Stimulated activated CD8-positive, alpha-beta memory T cell treated with anti-CD3 and anti-CD28 coated beads, Interleukin-2, amount 100 ng/mL, for 48 hours (primary cell): ENCODE measurements around the gene ADSS1.

Source experiments
- DNase-seq, 2 donors: peaks; one replicate each; pipeline ENCODE4 v3.0.0-alpha.2; 2020; ENCODE audit warnings: low read depth in 2 of 2

Gene ADSS1

GRCh38 chr14:104687601-104688504 is 36.2 kb upstream of the ADSS1 start:
- no peak for DNase-seq

- DNase-seq = no peak
Observed at GRCh38 chr14:104688505-104689108, 35.4 kb upstream of the ADSS1 start.

DNA sequence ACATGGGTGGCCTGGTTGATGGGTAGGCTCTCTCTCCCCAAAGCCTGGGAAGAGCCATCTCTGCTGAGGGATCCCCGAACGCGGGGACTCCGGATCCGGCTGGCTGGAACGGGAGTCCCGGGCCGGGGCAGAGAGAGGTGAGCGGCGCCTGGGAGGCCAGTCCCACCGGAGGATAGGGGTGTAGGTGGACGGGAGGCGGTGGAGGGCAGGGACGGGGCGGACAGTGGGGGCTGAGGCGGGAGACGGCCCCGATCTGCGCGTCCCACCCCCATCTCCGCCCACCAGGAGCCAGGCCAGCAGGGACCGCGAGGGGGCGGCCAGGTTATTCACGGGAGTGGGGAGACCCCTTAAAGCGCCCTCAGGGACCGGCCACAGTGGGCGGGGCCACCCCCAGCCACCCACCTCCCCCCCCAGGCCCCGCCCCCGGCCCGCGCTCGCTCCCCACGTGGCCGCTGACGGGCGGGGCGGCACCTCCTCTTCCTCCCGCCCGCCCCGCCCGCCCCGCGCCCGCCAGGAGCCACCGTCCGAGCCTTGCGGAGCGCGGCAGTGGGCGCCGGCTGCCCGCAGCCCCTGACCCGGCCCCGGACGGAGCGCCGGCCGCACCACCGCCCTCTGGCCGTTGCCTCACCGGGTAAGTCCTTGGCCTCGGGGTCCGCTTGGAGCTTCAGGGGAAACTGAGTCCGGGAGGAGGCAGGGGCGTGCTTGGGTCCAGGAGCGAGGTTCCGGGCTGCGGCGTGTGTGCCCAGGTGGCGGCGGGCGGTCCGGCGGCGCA is 34.7 kb upstream of the ADSS1 start, which contains the start of gene INF2:
Gene INF2, plus strand, starts transcription at position 510 of the 772 bp plus-strand sequence. CDS start 11,748 bp downstream, outside the sequence.
- DNase-seq = no peak

DNA sequence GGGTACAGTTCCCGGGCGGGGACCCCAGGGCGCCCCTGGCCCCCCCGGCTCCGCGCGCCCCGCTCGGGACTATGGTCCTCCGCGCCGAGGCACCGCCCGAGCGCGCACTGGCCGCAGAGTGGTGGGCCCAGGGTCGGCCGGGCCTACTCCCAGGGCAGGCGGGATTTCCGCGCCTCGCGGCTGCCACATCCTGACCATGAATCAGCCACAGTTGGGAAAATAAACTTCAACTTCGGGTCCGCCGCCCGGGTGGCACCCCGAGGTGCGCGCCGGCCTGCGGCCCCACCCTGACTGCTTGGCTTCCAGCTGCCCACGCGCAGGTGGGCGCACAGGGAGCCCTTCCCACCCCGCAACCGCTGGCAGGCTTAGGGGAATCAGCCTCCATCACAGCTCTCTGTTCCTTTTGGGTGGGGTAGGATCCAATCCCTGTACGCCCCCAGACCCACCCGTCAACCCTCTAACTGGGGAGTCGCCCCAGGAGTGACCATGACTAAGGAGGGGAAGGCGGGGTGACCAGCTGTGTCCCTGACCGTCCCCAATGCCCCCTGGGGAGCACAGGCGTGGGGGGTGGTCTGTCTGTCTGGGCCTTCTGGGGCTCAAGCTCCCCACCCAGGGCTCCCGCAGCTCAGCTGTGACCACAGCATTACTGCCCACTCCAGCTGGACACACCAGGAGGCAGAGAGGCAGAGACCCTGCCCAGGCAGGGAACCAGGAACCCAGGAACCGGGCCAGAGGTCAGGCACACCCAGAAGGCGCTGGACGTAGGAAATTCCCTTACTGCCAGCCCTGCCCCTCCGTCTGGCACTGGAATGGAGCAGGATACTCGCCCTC is 33.9 kb upstream of the ADSS1 start:
- DNase-seq = no peak

- no peak for DNase-seq
Observed at GRCh38 chr14:104690861-104691455, 33.1 kb upstream of the ADSS1 start.

DNA sequence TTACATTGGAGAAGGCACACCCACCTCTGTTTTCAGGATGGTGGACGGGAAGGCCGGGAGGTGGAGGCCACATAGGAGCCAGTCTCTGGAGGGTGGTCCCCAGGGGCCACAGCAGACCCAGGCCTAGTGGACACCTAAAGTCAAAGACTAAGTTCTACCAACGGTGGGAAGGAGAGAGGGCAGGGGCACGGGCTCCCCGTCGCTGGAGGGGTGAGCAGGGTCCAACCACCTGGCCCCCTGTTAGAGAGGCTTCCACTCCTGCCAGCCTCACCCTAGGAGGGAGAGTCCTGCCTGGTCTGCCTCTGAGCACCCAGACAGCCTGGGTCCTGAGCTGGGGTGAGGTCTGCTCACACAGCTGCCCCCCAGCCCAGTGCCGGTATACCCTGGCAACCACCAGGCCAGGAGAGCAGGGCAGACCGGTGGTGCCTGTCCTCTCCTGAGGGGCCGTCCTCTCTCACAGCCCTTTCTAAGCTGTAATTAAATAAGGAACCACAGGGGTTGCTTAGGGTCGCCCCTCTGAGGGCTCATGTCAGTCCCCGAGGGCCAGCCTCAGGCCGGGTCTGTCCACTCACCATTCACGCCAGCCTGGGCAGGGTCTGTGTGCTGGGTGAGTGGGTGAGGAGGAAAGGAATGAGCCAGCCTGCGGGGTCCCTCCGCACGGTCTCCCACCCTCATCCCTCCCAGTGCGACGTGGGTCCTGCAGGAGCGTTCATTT is 32.3 kb upstream of the ADSS1 start:
- DNase-seq = no peak

- DNase-seq = no peak
Observed at GRCh38 chr14:104692261-104692938, 31.6 kb upstream of the ADSS1 start.

DNA sequence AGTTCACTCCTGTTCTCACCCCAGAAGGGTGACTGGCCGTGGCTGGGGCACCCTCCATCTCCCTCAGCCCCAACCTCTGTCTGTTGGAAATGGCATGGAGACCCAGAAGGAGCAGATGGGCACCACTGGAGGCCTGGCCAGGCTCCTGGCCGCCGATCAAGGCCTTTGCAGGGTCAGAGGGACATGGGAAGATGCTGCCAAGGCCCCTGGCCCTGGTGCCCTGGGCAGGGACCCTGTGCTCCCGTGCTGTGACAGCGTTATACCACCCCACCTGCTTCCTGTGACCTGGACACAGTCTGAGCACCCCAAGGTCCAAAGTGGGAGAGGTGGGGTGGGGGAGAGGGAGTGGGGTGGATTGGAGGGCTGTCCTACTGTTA is 31.1 kb upstream of the ADSS1 start:
- DNase-seq = no peak

GRCh38 chr14:104693482-104694431 is 30.3 kb upstream of the ADSS1 start:
- no peak for DNase-seq

DNA sequence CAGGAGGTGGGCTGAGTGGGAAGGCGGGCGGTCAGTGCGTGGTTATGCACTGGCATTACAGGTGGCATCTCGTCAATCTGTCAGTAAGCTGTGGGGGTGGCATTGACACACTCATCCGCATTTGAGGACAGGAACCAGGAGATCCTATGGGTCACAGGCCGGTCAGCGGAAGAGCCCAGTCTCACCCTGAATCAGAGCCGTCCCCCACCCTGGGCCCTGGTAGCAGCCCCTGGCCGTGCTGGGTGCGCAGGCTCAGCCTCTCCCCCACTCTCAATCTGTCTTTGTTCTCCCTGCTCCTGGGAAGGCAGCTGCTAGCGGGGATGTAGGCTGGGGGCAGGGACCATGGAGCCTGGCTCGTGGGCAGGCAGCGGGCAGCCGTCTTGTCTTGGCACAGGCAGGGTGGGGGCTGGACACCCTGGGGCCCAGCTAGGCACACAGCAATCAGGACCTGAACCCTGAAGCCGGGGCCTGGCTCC is 29.5 kb upstream of the ADSS1 start:
- DNase-seq = no peak

GRCh38 chr14:104694991-104695659 is 28.9 kb upstream of the ADSS1 start:
- no peak for DNase-seq

DNA sequence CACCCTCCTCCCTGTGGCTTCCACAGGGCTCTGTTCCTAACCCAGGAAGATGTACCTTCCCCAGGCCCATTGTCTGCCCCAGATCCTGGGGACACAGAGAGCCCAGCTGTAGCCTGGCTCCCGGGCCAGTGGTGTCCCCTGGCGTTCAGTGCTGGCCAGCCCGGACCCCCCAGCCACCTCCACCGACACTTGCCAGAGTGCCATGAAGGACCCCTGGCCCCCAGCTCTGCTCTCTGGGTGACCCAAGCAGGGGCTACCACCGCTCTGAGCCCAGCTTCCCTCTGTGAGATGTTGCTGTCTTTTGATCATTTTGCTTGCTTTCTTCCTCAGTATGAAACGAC is 28.4 kb upstream of the ADSS1 start:
- no peak for DNase-seq

DNA sequence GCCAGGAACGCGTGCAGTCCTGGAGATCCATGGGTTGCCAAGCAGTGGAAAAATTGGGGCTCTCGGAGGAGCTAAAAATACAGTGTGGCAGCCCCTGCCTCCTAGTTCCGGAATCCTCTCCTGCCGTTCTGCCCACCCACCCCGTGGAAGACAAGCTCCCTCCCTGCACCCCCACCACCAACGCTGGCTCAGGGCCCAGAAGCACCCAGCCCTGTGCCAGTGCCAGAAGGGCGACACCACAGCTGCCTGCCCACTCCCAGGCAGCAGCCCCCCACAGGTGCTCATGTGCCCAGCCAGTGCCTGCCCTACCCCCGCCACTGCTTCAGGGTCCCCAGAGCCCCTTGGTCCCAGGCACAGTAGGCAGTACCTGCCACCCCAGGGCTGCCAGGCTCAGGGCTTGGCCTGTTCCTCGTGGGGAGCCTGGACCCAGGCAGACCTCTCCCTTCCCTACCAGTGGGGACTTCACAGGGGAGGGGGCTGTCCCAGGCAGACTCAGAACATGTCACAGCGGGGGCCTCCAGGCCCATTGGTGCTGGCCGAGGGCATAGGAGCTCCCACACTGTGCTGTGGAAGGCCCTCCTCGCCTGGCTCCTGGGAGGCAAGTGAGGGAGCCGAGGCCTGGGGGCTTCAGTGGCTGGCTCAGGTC is 27.2 kb upstream of the ADSS1 start:
- DNase-seq = no peak

GRCh38 chr14:104697317-104697703 is 26.7 kb upstream of the ADSS1 start:
- DNase-seq = no peak

GRCh38 chr14:104697892-104698583 is 26.0 kb upstream of the ADSS1 start:
- DNase-seq = no peak

DNA sequence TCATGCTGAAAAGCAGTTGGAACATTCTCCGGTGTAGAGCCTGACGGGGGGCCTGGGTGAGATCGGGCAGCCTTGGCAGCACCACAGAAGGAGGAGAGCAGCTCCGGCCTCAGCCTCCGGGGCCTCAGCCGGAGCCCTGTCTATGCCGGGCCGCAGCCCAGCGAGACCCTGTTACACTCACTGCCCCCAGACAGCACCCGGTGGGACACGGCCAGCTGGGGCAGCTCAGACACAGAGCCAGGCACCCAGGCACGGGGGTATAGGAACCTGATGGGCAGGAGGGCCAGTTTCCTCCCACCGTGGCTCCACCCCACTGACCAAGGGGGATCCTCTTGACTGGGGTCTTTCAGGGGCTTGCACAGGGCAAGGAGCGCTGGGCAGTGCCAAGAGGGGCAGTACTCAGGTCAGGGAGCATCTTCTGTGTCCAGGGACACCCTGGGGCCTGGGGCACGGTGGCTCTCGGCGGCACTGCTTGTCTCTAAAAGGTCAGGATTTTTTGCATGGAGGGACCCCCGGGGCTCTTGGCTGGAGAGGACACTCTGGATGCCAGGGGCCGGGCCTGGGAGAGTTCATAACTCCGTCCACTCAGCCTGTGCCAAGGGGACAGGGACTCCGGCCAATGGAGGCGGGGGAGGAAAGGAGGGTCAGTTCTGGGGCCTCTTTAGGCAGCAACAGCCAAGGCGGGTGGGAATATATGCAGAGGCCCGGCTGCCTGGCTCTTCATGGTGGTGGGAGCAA is 25.2 kb upstream of the ADSS1 start:
- no peak for DNase-seq

- DNase-seq = no peak
Observed at GRCh38 chr14:104699426-104699748, 24.6 kb upstream of the ADSS1 start.
